Epithelial cell of prostate (primary cell): Measurements from ENCODE around the gene AKAP6.

Experiments used
- DNase-seq: peaks from one replicate; pipeline ENCODE4 v3.0.0-alpha.2; 2011; ENCODE audit warnings: low read depth, low spot score
- H3K27ac ChIP-seq: fragments of 450-650 bp; 2 replicates; pipeline ENCODE4 v1.5.1; 2017; ENCODE audit warnings: mild to moderate bottlenecking

Gene AKAP6

DNA sequence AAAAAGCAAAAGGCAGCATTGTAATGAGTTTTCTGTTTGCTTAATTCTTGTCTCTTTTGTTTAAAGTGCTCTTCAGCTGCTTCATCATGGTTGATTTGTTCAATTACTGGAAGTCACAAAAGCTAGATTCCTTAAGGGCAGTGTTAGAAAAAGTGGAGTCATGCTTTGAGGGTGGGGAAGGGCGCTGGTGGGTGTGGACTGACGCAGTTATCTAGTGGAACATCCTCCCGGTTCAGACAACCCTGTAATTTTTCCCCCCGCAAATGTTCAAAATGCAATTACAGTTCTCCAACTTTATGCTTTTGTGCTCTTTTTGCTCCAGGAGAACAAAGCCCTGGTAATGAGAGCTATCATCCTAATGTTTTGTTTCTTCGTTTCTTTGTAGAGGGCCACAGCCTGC lies 2.1 kb downstream of the AKAP6 start:
- no peak overlapping the region for H3K27ac ChIP-seq

GRCh38 chr14:32332415-32333316 lies 3.6 kb downstream of the AKAP6 start:
- no peak for DNase-seq
- peak overlapping the region; percentile 55 for H3K27ac ChIP-seq

More for the DNA sequence above, 2.1 kb downstream of the AKAP6 start:
- DNase-seq, result no peak

DNA sequence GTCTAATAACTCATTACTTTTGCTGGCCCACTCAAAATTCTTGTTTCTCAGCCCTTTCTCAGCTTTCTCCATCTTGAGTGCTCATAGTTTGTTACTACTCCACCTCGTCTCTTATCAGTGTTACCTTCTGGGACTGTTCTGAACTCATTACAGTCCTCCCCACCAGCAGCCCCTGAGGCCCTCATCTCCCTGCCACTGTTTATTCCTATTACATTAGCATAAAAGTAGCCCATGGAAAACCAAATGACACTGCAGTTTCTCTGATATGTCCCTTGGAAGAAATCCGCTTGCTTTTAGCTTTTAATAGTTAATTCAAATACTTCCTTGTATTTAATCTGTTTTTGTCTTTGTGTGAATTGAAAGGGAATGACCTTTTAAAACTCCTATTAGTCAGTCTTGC lies 7.6 kb downstream of the AKAP6 start:
- H3K27ac ChIP-seq, result no peak overlapping the region
- no peak for DNase-seq

DNA sequence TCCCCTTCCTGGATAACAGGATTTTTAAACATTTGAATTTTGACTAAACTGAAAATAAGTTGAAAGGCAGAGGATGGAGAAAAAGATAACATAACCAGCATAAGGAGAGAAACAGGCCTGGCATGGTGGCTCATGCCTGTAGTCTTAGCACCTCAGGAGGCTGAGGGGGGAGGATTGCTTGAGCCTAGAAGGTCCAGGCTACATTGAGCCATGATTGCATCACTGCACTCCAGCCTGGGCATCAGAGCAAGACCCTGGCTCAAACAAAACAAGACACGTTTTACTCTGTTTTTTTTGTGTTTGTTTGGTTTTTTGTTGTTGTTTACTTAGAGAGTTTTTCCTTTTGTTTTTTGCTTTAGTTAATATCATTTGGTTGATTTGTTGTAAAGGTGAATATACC lies 8.7 kb downstream of the AKAP6 start:
- no peak overlapping the region for H3K27ac ChIP-seq
- DNase-seq, result no peak

GRCh38 chr14:32339188-32339587 lies 10.1 kb downstream of the AKAP6 start:
- no peak for DNase-seq
- no peak overlapping the region for H3K27ac ChIP-seq

DNA sequence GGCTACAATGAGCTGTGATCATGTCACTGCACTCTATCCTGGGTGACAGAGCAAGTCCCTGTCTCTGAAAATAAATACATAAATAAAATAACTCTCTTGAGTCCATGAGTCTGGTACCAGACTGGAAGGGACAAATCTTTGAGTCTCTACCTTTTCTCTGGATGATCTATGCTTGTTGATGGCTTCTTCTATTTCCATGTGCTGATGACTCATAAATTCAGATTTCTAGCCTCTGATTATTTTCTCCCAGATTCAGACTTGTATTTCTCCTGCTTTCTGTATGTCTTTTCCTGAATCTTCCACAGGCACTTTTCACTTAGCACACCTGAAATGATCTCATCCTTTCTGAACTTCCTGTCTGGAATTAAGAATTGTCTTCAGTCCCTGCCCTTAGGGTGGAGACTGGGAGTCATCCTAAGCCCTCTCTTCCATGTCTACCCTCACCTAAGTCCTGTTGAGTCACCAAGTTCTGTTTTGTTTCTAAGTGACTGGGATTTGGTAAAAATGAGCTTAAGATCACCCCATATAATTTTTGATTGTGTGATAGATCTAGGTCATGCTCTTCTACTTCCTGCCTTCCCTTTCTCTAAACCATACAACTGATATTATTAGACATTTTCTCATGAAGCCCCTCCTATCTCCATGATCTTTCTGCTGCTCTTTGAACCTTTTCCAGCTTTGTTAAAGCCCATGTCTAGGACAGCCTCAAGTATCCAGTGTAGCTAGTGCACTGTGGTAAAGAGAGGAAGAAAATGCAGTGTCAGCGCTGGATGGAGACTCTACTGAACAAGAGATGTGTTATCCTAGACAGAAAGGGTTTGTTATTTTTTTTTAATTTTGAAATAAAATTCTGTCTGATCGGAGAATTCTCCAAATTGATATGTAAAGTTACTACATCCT lies 13.1 kb downstream of the AKAP6 start:
- peak overlapping the region; percentile 97 for H3K27ac ChIP-seq
- DNase-seq, result peak; percentile 75

- peak overlapping the region; percentile 97 for H3K27ac ChIP-seq
- no peak for DNase-seq
Measured at GRCh38 chr14:32342847-32343194, 13.7 kb downstream of the AKAP6 start.

DNA sequence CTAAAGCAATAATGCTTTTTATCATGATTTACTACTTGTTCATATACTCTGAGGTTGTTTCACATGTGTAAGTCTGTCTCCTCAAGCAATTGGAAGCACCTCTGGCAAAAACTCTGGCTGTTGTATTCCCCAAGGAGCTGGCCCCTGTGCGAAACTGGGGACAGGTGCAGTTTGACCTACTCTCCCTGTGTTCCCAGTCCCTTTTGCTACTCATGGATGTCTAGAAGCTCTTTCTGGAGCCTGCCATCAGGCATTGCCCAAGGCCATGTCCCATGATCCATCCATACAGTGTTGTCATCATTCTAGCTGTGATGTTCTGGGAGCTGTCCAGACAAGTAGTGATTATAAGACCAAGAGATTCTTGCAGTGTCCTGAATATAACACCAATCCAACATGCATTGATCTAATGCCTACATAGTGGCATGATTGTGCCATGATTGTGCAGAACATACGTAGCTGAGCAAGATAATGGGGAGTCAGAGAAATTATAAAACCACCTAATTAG lies 14.9 kb downstream of the AKAP6 start:
- peak; percentile 52 for DNase-seq
- H3K27ac ChIP-seq, result peak overlapping the region; percentile 97

- no peak for DNase-seq
- H3K27ac ChIP-seq, result peak overlapping the region; percentile 97
Measured at GRCh38 chr14:32345311-32345791, 16.3 kb downstream of the AKAP6 start.

GRCh38 chr14:32349322-32349721 lies 20.2 kb downstream of the AKAP6 start:
- DNase-seq, result no peak
- H3K27ac ChIP-seq, result peak overlapping the region; percentile 43

DNA sequence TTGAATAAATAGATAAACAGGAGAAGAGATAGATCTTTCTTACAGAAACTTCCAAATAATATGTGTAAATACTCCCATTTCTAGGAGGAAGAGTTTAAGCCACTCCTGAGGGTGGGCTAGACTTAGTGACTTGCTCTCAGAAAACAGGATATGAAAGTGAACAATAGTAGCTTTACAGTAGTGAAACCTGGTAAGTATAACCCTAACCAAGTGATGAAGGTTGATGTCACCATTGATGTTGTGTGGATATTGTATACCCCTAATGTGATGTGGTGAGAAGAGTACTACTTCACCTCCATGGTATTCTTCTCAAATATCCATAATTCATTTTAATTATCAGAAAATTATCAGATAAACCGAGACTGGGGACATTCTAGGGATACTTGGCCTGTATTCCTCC lies 20.9 kb downstream of the AKAP6 start:
- peak overlapping the region; percentile 43 for H3K27ac ChIP-seq

DNA sequence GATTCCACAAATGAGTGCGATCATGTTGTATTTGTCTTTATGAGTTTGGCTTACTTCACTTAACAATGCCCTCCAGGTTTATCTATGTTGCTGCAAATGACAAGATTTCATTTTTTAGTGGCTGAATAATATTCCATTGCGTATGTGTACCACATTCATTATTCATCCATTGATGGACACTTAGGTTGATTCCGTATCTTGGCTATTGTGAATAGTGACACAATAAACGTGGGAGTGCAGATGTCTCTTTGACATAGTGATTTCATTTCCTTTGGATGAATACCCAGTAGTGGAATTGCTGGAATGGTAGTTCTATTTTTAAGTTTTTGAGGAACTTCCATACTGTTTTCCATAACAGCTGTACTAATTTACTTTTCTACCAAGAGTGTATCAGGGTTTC lies 23.5 kb downstream of the AKAP6 start:
- H3K27ac ChIP-seq, result no peak overlapping the region
- no peak for DNase-seq

More for the DNA sequence above, 20.9 kb downstream of the AKAP6 start:
- no peak for DNase-seq

GRCh38 chr14:32354716-32355115 lies 25.6 kb downstream of the AKAP6 start:
- no peak overlapping the region for H3K27ac ChIP-seq

GRCh38 chr14:32358781-32359180 lies 29.7 kb downstream of the AKAP6 start:
- no peak overlapping the region for H3K27ac ChIP-seq
- no peak for DNase-seq

More at GRCh38 chr14:32354716-32355115, 25.6 kb downstream of the AKAP6 start:
- no peak for DNase-seq

DNA sequence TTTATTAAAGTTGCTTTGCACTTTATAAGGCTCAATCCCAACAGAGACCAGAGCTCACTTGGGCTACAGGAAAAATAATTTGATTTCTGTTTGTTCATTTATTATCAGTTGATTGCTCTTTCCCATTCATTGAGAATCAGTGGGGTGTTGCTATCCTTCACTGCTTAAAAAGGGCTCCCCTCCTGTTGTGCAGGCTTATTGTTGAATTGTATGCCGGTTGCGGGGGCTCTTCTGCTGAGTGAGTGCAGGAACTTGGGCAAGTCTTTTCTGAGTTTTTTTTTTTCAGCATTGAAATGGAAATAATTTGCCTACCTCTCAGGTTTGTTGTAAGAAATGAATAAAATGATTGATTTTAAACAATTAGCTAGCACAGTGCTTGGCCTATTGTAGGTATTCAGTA lies 32.6 kb downstream of the AKAP6 start:
- DNase-seq, result no peak
- no peak overlapping the region for H3K27ac ChIP-seq

GRCh38 chr14:32363761-32364160 lies 34.7 kb downstream of the AKAP6 start:
- no peak for DNase-seq
- no peak overlapping the region for H3K27ac ChIP-seq

DNA sequence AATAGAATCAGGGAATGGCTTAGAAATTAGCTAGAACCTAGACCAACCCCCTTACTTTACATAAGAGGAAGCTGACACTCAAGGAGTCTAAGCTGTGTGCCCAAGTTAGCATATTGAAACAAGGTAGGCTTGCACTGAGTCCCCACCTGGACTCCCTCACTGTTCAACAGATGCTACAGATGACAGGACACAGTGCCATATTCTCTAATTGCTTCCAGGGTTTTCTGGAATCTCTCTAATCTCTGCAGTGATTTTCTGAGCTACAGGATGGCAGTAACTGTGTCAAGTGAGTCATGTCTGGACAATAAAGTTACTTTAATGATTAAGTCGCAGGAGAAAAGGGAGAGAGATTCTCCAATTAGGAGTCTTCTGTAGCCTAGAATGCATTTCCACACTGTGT lies 35.8 kb downstream of the AKAP6 start:
- DNase-seq, result no peak
- no peak overlapping the region for H3K27ac ChIP-seq

DNA sequence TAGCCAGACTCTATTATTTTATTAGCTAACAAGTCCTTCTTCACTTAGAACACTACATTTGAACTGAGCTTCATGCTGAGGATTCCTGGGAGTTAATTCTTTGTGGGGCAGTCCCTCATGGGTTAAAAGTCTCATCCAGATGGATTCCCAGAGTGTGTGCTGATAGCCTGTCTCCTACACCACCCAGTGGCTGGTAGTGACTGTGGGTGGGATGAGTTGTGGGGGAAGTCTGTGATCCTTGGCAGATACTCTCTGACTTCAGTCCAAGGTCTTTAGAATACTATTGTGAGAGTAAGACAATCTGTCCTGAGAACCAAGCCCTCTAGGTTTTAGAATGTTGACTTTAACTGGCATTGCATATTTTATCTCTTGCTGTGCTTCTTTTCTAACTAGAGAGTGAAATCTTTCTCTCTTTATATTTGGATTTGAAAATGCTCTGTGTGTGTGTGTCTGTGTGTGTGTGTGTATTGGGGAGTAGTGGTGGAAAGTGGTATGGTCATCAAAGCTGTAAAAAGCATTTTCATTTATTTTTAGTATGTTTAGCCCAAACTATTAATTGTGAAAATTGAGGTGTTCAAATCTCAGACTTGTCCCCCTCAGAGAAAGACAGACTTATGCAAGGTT lies 37.3 kb downstream of the AKAP6 start:
- no peak for DNase-seq
- H3K27ac ChIP-seq, result peak overlapping the region; percentile 82

DNA sequence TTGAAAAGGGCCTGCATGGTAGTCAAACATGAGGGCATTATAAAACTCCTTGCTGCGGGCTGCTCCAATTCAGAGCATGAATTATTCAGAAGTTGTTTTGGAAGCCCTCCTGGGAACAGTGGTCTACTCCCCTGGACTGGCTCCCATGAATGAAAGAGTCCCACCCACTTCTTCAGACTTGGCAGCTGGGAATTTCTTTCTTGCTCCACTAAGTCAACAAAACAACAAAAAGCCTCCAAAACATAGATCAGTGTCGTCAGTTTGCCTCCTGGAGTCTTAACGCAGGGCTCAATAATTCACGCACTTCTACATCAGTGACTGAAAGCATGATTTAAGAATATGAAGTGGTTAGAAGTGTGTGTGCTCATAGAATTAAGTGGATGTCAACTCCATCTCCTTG lies 37.9 kb downstream of the AKAP6 start:
- peak overlapping the region; percentile 82 for H3K27ac ChIP-seq

DNA sequence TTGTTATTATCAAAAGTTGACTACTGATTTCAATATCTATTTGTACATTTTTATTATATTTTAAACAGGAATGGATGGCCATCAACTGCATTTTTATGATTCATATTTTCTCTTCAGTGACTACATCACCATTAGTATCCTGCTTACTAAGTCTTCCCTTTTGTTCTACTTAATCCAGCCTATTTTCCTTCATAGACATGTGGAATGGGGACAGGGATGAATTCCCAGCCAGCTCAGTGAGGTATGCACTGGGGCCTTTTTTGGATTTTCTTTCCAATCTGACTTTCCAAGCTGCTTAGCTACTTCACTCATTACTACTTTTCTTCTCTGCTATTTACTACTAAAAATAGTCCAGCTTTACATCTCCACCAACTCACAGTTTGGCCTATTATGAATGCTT lies 38.4 kb downstream of the AKAP6 start:
- peak overlapping the region; percentile 82 for H3K27ac ChIP-seq
- no peak for DNase-seq

More for the DNA sequence above, 37.9 kb downstream of the AKAP6 start:
- no peak for DNase-seq
